DOHH2 (cell line): ENCODE results near the gene LARGE1.

ENCODE experiments used
- H3F3A ChIP-seq: fragments of 200-600 bp; sonication (generic), shearing (Covaris generic); 2 replicates; pipeline ENCODE4 v1.6.0; 2016; ENCODE audit warnings: antibody characterized with exemption, mild to moderate bottlenecking; ENCODE audit not compliant: control insufficient read depth, insufficient read depth
- H3K27ac ChIP-seq: fragments of 200-600 bp; sonication (generic); 2 replicates; pipeline ENCODE4 v1.5.1; 2014; ENCODE audit warnings: low read depth, mild to moderate bottlenecking, low read length, moderate library complexity
- H3K27me3 ChIP-seq: fragments of 200-600 bp; sonication (generic); 2 replicates; pipeline ENCODE4 v1.6.1; 2014; ENCODE audit warnings: mild to moderate bottlenecking, low read length, mixed read lengths; ENCODE audit not compliant: control insufficient read depth
- H3K36me3 ChIP-seq: fragments of 200-600 bp; sonication (generic); 2 replicates; pipeline ENCODE4 v1.6.1; 2014; ENCODE audit warnings: mild to moderate bottlenecking, low read length, moderate library complexity, mixed read lengths; ENCODE audit not compliant: control insufficient read depth
- H3K4me1 ChIP-seq: fragments of 200-600 bp; sonication (generic); 2 replicates; pipeline ENCODE4 v1.6.1; 2014; ENCODE audit warnings: mild to moderate bottlenecking, low read length, mixed read lengths; ENCODE audit not compliant: control insufficient read depth
- H3K4me2 ChIP-seq: fragments of 200-600 bp; sonication (generic); 2 replicates; pipeline ENCODE4 v1.6.0; 2014; ENCODE audit warnings: mild to moderate bottlenecking, low read length, moderate library complexity
- H3K4me3 ChIP-seq: fragments of 200-600 bp; sonication (generic); 2 replicates; pipeline ENCODE4 v1.5.1; 2014; ENCODE audit warnings: mild to moderate bottlenecking, low read length, mixed read lengths
- H3K79me2 ChIP-seq: fragments of 200-600 bp; sonication (generic); 2 replicates; pipeline ENCODE4 v1.6.1; 2014; ENCODE audit warnings: mild to moderate bottlenecking, low read length, mixed read lengths; ENCODE audit not compliant: control insufficient read depth
- H3K9me2 ChIP-seq: fragments of 200-600 bp; sonication (generic); replicated peaks from 2 replicates; pipeline ENCODE4 v1.6.1; 2014; ENCODE audit warnings: mild to moderate bottlenecking, low read length, mixed read lengths; ENCODE audit not compliant: control insufficient read depth
- H3K9me3 ChIP-seq: fragments of 200-600 bp; sonication (generic); 2 replicates; pipeline ENCODE4 v1.6.1; 2014; ENCODE audit warnings: antibody characterized with exemption, low read length, mixed read lengths; ENCODE audit not compliant: control insufficient read depth, insufficient read depth
- H4K20me1 ChIP-seq: fragments of 200-600 bp; sonication (generic); 2 replicates; pipeline ENCODE4 v1.6.0; 2014; ENCODE audit warnings: low read depth, mild to moderate bottlenecking, antibody characterized with exemption, low read length, moderate library complexity; ENCODE audit not compliant: control insufficient read depth, insufficient read depth
- CTCF ChIP-seq: fragments of 200-600 bp; sonication (generic); IDR thresholded peaks from one replicate; pipeline ENCODE4 v1.5.1; 2014; ENCODE audit warnings: antibody characterized with exemption, mild to moderate bottlenecking, low read depth, low read length; ENCODE audit not compliant: poor library complexity, severe bottlenecking
- EZH2phosphoT487 ChIP-seq: fragments of 200-600 bp; sonication (generic); IDR thresholded peaks from 2 replicates; pipeline ENCODE4 v1.6.1; 2017; ENCODE audit warnings: borderline replicate concordance, mild to moderate bottlenecking, antibody characterized with exemption, low read length, moderate library complexity, mixed read lengths

Gene LARGE1

DNA sequence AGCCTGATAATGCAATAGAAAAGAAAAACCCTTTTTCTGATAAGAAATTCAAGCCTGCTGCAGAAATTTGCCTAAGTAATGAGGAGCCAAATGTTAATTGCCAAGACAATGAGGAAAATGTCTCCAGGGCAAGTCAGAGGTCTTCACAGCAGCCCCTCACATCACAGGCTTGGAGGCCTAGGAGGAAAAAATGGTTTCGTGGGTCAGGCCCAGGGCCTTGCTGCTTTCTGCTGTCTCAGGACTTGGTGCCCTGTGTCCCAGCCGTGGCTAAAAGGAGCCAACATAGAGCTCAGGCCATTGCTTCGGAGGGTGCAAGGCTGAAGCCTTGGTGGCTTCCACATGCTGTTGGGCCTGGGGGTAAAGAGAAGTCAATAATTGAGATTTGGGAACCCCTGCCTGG is 131.3 kb downstream of the LARGE1 start:
- H4K20me1 ChIP-seq, result no peaks in the 10 kb centered on the region
- no peak overlapping the region for H3K27ac ChIP-seq
- no peak overlapping the region for H3K4me2 ChIP-seq
- H3F3A ChIP-seq, result no peaks in the 10 kb centered on the region
- peaks cover 16% of the 10 kb centered on the region; the same call in 1 of the 2 replicates for H3K9me3 ChIP-seq
- H3K9me2 ChIP-seq, result no peaks in the 10 kb centered on the region
- TF ChIP-seq EZH2phosphoT487, result no peak
- no peak for TF ChIP-seq CTCF
- no peaks in the 10 kb centered on the region for H3K79me2 ChIP-seq
- H3K36me3 ChIP-seq, result no peaks in the 10 kb centered on the region
- H3K4me1 ChIP-seq, result no peaks in the 10 kb centered on the region
- no peaks in the 10 kb centered on the region for H3K27me3 ChIP-seq
- no peak overlapping the region for H3K4me3 ChIP-seq

GRCh38 chr22:33787645-33788456 is 132.4 kb downstream of the LARGE1 start:
- H3K27me3 ChIP-seq, result no peaks in the 10 kb centered on the region
- no peak for TF ChIP-seq CTCF
- TF ChIP-seq EZH2phosphoT487, result no peak
- no peaks in the 10 kb centered on the region for H3K36me3 ChIP-seq
- no peaks in the 10 kb centered on the region for H3K79me2 ChIP-seq
- H4K20me1 ChIP-seq, result no peaks in the 10 kb centered on the region
- no peaks in the 10 kb centered on the region for H3F3A ChIP-seq
- no peaks in the 10 kb centered on the region for H3K9me2 ChIP-seq
- no peak overlapping the region for H3K4me3 ChIP-seq
- H3K4me1 ChIP-seq, result no peaks in the 10 kb centered on the region
- H3K4me2 ChIP-seq, result no peak overlapping the region
- H3K9me3 ChIP-seq, result peaks cover 16% of the 10 kb centered on the region; the same call in 1 of the 2 replicates
- no peak overlapping the region for H3K27ac ChIP-seq

DNA sequence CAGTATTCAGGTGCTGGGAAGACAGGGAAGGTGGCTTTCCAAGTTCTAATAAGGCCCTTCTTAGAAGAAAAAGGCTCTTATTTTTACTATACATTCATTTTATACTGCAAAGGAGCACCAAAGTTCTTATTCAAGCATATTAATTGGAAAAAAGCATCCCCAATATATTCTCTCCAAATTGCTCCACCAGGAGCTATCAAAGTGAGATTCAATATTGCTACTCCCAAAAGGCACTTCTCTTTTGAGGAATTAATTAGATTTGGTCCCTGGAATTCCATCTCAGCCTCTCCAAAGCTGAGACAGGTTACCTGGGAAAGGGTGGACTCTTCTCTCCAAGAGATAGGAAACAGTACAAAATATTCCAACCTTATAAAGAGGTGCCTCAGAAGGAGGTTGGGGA is 134.1 kb downstream of the LARGE1 start:
- H3F3A ChIP-seq, result no peaks in the 10 kb centered on the region
- H3K27me3 ChIP-seq, result no peaks in the 10 kb centered on the region
- H3K36me3 ChIP-seq, result no peaks in the 10 kb centered on the region
- H3K9me3 ChIP-seq, result peaks cover 16% of the 10 kb centered on the region; the same call in 1 of the 2 replicates
- H3K27ac ChIP-seq, result no peak overlapping the region
- TF ChIP-seq EZH2phosphoT487, result no peak
- TF ChIP-seq CTCF, result no peak
- no peaks in the 10 kb centered on the region for H4K20me1 ChIP-seq
- no peaks in the 10 kb centered on the region for H3K9me2 ChIP-seq
- H3K4me3 ChIP-seq, result no peak overlapping the region
- no peak overlapping the region for H3K4me2 ChIP-seq
- no peaks in the 10 kb centered on the region for H3K4me1 ChIP-seq
- no peaks in the 10 kb centered on the region for H3K79me2 ChIP-seq
